Endodermal cell (in vitro differentiated cells): ENCODE results near the gene CBR3. TPM values are rescaled to one million over a fixed set of nuclear protein-coding genes. Genes with fewer than 3 reads are reported as not detected.

ENCODE experiments used
- DNase-seq: peaks from one replicate; pipeline ENCODE4 v3.0.0-alpha.2; 2017
- H3K27ac ChIP-seq: 2 replicates; pipeline ENCODE4 v1.5.1; 2013; ENCODE audit warnings: mild to moderate bottlenecking, low read depth, low read length, moderate library complexity
- H3K27me3 ChIP-seq: 2 replicates; pipeline ENCODE4 v1.6.1; 2013; ENCODE audit warnings: mild to moderate bottlenecking, low read length, moderate library complexity; ENCODE audit not compliant: insufficient read depth, control insufficient read depth, poor library complexity, severe bottlenecking
- H3K36me3 ChIP-seq: 2 replicates; pipeline ENCODE4 v1.7.0; 2013; ENCODE audit warnings: mild to moderate bottlenecking, low read length, moderate library complexity; ENCODE audit not compliant: control insufficient read depth, insufficient read depth
- H3K4me1 ChIP-seq: one replicate; pipeline ENCODE4 v1.7.0; 2013; ENCODE audit warnings: low read length; ENCODE audit not compliant: control insufficient read depth, insufficient read depth
- H3K4me3 ChIP-seq: 2 replicates; pipeline ENCODE4 v1.5.1; 2013; ENCODE audit warnings: mild to moderate bottlenecking, low read length, moderate library complexity
- H3K9ac ChIP-seq: 2 replicates; pipeline ENCODE4 v1.6.1; 2013; ENCODE audit warnings: mild to moderate bottlenecking, low read length, moderate library complexity; ENCODE audit not compliant: poor library complexity, severe bottlenecking; ENCODE audit errors: extremely low read depth
- H3K9me3 ChIP-seq: 2 replicates; pipeline ENCODE4 v1.6.1; 2013; ENCODE audit warnings: mild to moderate bottlenecking, low read length, moderate library complexity; ENCODE audit not compliant: control insufficient read depth
- H3K27ac Mint-ChIP-seq: 2 replicates; pipeline ENCODE4 v1.8.0; 2020; ENCODE audit warnings: mixed read lengths
- H3K27me3 Mint-ChIP-seq: 2 replicates; pipeline ENCODE4 v1.8.0; 2021; ENCODE audit warnings: mild to moderate bottlenecking, mixed read lengths; ENCODE audit not compliant: insufficient read depth
- H3K36me3 Mint-ChIP-seq: 2 replicates; pipeline ENCODE4 v1.8.0; 2020; ENCODE audit warnings: low read depth, mixed read lengths
- H3K4me1 Mint-ChIP-seq: 2 replicates; pipeline ENCODE4 v1.8.0; 2020; ENCODE audit warnings: mixed read lengths
- H3K4me3 Mint-ChIP-seq: 2 replicates; pipeline ENCODE4 v1.8.0; 2020; ENCODE audit warnings: mild to moderate bottlenecking, moderate library complexity, mixed read lengths
- H3K9me3 Mint-ChIP-seq: 2 replicates; pipeline ENCODE4 v1.8.0; 2020; ENCODE audit warnings: mild to moderate bottlenecking, mixed read lengths
- WGBS, 2 experiments: methylation state at CpG; one replicate each; pipeline versions ENCODE4 v1.1.5 to v1.1.7; 2013; ENCODE audit warnings: missing lambda C conversion rate in 2 of 2, mixed read lengths in 1 of 2; ENCODE audit not compliant: insufficient coverage in 1 of 2, insufficient read length in 1 of 2; 5-methylcytosine and 5-hydroxymethylcytosine counted together
- total RNA-seq, 2 donors: library from RNA; stranded (reverse); fragmentation: NEBNext Ultra II Directional in 1 of 2; extraction: Animal tissue kit (Norgen Biotek cat#: 25700) in 1 of 2; gene quantifications; 2 replicates in 1 of 2; 3 replicates in 1 of 2; pipeline ENCODE4 v1.2.1, GENCODE V29; 2021
- TF ChIP-seq, protein P1 (sequence below): fragments of 200-600 bp; sonication (generic); conservative IDR thresholded peaks from 2 replicates; pipeline ENCODE4 v1.5.0; 2021; ENCODE audit warnings: antibody characterized with exemption, mild to moderate bottlenecking

The CBR3 gene
- total RNA-seq, 2 donors from 2014 or later: not detected

- no peak overlapping the region for H3K27ac Mint-ChIP-seq
These were observed 59.1 kb downstream of the CBR3 start for GRCh38 chr21:36194024-36194423.

DNA sequence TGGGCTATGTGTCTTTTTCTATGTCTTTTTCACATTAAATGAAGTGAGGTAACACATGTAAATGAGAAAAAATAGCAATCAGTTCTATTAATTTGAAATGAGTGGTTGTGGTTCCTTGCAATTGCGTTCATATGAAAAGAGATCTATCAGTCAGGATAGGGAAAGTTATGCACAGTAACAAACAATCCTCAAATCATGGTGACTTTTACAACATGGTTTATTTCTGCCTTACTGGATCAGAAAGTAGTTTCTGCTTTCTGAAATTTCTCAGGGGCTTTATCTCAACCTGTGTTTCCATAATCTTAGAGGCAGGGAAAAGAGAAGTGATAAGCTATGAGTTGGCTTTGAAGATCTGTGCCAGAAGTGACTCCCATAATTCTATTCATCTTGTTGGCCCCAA, 60.7 kb downstream of the CBR3 start:
- H3K36me3 ChIP-seq: no peaks in the 10 kb centered on the region
- WGBS, 2 experiments: 100% methylated on average over 1 of the region's 1 CpG; no CpG with 5 or more reads in 1 of the 2 experiments
- no peak overlapping the region for H3K9ac ChIP-seq
- Mint-ChIP-seq H3K27ac (no peak overlapping the region), H3K4me1 (peaks cover 1% of the 10 kb centered on the region), H3K4me3 (no peak overlapping the region), H3K36me3 (no peaks in the 10 kb centered on the region), H3K27me3 (no peaks in the 10 kb centered on the region), H3K9me3 (no peaks in the 10 kb centered on the region)
- no peaks in the 10 kb centered on the region for H3K9me3 ChIP-seq
- H3K4me1 ChIP-seq: no peaks in the 10 kb centered on the region
- H3K27ac ChIP-seq: no peak overlapping the region
- no peak overlapping the region for H3K4me3 ChIP-seq
- H3K27me3 ChIP-seq: no peaks in the 10 kb centered on the region
- DNase-seq: no peak
- TF ChIP-seq, protein P1, sequence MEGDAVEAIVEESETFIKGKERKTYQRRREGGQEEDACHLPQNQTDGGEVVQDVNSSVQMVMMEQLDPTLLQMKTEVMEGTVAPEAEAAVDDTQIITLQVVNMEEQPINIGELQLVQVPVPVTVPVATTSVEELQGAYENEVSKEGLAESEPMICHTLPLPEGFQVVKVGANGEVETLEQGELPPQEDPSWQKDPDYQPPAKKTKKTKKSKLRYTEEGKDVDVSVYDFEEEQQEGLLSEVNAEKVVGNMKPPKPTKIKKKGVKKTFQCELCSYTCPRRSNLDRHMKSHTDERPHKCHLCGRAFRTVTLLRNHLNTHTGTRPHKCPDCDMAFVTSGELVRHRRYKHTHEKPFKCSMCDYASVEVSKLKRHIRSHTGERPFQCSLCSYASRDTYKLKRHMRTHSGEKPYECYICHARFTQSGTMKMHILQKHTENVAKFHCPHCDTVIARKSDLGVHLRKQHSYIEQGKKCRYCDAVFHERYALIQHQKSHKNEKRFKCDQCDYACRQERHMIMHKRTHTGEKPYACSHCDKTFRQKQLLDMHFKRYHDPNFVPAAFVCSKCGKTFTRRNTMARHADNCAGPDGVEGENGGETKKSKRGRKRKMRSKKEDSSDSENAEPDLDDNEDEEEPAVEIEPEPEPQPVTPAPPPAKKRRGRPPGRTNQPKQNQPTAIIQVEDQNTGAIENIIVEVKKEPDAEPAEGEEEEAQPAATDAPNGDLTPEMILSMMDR: no peak

More at GRCh38 chr21:36194024-36194423, 59.1 kb downstream of the CBR3 start:
- Histone ChIP-seq H3K9ac (no peak overlapping the region), H3K9me3 (no peaks in the 10 kb centered on the region), H3K4me1 (no peaks in the 10 kb centered on the region), H3K4me3 (no peak overlapping the region), H3K27me3 (no peaks in the 10 kb centered on the region), H3K36me3 (no peaks in the 10 kb centered on the region), H3K27ac (no peak overlapping the region)
- no peak overlapping the region for H3K4me3 Mint-ChIP-seq
- no peak for DNase-seq
- H3K27me3 Mint-ChIP-seq: no peaks in the 10 kb centered on the region
- peaks cover 1% of the 10 kb centered on the region for H3K4me1 Mint-ChIP-seq
- no peaks in the 10 kb centered on the region for H3K9me3 Mint-ChIP-seq
- 93 to 97% methylated on average over 3 of the region's 3 CpGs for WGBS, 2 experiments
- TF ChIP-seq, protein P1: no peak
- H3K36me3 Mint-ChIP-seq: no peaks in the 10 kb centered on the region

Other genes with a start within 250 kb of the CBR3 start
- gene SETD4, start 74.6 kb upstream of the CBR3 start, total RNA-seq: 10 to 100 TPM; 27.8 to 31.9 TPM
- 10 to 100 TPM in 1 of 2 donors, under 1 TPM in 1; 0.40 to 15.1 TPM for gene CBR1, start 65.1 kb upstream of the CBR3 start, total RNA-seq
- 1 to 10 TPM; 7.8 to 8.0 TPM for gene DOP1B, start 21.7 kb downstream of the CBR3 start, total RNA-seq
- gene MORC3, start 185.1 kb downstream of the CBR3 start, total RNA-seq: 10 to 100 TPM; 17.8 to 23.3 TPM